Inflammatory macrophage treated with lipopolysaccharide for 1 hour (primary cell): ENCODE measurements around the gene SPARCL1.
A peak's percentile ranks its signal among the peaks of the same experiment; 100 is the strongest.

Experiments used
- DNase-seq, 2 donors: peaks; one replicate each; pipeline ENCODE4 v3.0.0-alpha.2; 2020 to 2022

Gene SPARCL1

DNA sequence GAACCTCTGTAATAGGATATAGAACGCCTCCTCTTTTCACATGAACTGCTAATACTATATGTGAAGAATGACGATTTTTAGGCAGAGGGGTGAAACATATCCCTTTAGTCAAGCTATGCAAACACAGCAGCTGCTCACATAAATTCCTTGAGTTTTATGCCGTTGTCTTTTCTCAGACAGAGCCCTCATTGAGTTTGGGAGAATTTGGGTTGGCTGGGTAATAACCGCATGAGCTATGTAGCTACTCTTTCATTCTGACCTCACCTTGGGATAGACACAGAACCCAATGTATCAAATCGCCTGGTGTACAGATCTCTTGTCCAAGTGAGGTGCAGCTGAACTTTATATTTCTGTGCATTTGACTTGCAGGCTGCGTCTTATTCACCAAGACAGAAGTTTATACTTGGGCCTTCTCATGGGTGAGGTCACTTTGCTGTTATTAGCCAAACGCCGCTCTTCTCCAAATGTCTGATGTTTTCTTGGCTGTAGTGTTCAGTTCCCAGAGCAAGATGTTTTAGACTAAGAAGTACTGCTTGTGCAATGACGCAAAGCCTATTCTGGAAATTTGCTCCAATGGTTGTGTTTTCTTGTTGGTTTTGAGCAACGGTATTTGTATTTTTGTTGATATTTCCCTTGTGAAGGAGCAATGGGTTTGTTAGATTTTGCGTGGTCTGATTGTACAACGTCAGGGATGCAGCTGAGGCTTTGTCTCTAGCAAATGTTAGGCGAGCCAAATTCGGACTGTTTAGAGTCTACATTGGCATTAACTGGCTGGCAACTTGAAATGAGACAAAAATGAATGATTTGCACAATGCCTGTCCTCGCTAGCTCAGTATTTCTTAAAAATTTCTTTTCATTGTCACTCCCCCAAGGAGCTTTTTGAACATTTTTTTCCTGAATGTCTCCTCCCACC lies 11.2 kb upstream of the SPARCL1 start:
- no peak for DNase-seq

DNA sequence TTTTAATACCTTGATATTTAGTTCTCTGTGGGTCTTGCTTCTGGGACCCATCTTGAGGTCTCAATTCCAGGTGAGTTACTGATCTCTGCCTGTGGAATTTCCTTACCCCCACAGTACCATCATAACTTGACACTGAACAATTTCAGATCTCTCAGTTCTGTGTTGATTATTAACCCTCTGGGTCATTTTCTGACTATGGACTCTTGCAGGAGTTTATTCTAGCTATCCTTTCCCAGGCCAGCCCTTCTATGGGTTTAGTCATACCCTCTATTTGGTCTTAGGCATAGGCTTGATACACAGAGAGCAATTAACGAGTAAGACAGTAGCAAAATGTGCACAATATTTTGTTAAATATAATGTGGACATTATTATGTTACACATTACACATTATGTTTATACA lies 3.7 kb upstream of the SPARCL1 start:
- DNase-seq: no peak

DNA sequence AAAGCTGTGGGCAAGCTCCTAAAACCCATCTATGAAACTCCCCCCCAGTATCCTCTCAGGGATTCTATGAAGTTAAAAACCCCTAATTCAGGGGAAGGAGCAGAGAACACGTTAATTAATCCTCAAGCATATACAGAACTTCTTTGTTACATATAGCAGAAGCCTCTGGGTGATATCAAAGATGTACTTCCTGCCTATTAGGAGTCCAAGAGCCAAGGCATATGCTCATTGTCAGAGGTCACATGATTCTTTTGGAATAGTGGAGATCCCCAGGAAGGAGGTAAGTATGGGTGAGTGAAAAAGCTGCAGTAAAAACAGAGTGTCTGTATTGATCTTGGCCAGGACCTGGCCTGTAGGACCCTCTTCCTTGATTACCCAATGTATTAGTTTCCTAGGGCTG lies 2.9 kb upstream of the SPARCL1 start:
- no peak for DNase-seq

DNA sequence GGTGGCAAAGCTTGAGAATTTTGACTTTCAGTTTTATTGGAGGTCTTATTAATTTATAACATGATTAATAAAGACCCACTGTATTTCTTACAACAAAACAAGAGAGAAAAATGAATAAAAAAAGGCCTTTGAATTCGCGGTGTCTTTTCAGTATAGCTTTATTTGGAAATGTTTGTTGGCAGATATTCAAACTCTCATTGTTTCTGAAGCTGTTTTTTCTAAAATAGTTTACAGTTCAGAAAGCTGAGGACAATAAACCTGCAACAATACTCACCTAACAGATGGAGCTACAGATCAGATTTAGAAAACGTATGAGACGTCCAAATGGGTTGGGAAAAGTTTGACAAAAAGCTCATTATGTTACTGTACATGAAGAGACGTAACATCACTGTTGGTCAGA lies 2.4 kb upstream of the SPARCL1 start:
- no peak for DNase-seq

DNA sequence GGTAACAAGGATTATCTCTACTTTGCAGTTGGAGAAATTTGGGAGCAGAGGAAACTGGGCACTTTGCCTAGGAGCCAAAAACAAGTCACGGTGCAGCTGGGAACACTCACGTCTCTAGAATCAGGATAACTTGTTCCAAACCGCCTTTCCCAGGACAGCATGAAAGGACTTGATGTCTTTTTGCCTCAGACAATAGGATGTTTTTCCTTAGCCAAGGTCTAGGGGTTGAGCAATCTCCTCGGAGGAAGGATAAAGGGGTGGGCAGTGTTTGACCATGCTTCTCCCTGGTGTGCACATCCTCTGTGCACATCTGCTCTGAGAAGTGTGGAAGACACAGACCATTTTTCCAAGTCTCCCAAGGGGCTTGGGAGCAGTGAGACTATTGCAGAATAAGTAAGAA lies 1.7 kb upstream of the SPARCL1 start:
- no peak for DNase-seq

DNA sequence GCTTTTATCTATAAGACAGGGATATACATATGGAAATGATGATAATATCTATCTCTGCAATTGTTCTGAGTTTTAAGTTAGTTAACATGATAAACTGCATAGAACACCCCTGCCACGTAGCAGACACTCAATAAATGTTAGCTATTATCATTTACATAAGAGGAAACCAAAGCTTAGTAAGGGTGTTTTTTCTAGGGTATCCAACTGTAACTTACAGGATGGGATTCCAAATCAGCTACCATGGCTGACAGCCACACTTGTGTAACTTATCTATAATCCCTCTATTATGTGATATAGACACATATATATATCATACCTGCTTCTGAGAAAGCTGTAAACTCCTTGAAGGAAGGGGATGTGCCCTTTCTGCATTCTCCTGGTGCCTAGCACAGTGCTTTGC lies 1.1 kb upstream of the SPARCL1 start:
- no peak for DNase-seq

DNA sequence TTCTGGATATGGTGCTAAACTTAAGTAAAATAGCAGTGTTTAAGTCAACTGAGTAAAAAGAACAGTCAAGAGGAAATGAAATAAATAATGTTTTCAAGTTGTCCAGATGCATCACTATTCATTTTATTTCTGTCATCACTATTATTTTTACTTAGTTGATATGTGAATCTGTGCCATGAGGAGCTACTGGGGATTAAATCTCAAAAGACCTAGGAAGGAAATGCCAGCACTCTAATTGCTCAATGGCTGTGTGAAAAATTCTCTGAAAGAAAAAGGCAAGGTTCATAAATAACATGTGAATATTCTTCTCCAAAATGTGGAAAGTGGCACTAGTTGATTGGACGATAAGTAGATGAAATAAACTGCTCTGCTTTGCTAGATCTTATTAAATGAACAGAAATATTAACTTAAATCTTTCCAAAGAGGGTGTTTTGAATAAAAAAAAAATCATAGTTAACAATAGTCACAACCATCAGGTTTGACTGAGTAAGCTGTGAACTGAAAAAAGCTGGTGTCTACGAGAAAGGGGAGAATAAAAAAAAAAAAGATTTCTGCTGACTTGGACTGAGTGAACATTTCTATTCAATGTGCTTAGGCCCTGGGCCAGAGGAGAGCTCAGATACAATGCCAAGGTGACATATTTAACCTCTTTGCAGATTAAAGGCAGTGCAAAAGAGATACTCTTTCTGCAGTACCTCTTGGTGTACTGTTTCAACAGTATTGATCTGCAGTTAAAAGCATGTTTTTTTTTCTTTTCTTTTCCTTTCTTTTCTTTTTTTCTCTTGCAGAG lies 1.6 kb downstream of the SPARCL1 start:
- no peak for DNase-seq

DNA sequence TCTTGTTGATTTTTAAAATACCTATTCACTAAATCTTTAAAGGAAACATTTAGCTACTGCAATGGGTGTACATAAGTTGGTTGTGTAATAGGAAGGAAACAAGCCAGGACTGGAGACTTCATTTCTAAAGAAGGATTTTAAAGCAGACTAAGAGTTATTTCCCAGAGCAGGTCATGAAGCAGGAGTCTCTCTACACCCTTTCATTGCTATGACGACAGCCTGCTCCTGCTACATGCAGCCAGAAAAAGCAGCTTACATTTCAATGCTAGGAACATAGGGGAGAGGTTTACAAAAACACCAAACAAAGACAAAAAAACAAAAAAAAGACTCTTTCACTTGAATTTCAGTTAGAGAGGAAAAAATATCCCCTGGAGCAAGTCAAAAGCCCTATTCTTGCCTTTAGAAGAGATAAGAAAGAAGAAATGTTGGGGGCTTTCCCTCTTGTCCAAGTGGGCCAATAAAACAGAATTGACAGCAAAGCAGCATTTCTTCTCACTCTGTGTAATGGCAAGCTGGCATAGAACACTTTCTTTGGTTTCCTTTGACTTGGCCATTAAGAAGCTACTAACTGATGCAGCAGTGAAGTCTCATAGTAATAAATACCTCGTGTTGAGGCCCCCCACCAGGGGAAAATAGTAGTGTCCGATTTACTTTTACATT lies 3.4 kb downstream of the SPARCL1 start:
- no peak for DNase-seq

DNA sequence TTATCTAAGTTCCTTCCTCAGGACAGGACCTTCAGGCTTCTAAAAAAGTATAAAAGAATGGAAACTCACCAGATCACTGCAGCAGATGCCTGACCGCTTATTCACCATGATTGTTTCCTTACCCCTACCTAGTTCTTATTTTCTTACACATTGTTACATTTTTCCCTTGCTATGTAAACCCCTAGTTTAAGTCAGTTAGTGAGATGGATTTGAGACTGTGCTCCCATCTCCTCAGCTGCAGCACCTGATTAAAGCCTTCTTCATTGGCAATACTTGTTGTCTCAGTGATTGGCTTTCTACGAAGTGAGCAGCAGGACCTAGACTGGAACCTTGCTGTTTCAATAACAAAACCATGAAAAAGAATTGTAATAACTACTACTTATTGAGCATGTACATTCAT lies 4.7 kb downstream of the SPARCL1 start:
- no peak for DNase-seq

DNA sequence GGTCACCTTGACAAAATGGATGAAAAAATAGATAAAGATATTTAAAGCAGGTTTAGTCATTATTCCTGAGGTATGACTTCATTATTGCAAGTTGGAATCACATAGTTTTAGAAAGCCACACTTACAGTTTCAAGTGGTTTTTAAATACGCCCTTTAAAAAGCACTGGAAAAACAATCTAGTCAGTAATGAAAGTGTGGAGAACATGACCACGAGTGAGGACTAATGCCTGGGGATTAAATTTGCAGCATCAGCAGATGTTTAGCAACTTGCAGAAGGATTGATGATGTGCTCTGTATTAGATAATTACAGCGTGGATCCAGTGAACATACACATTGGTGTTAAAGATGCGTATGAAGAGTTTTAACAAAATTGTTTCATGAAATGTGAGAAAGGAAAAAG lies 5.9 kb downstream of the SPARCL1 start:
- no peak for DNase-seq

DNA sequence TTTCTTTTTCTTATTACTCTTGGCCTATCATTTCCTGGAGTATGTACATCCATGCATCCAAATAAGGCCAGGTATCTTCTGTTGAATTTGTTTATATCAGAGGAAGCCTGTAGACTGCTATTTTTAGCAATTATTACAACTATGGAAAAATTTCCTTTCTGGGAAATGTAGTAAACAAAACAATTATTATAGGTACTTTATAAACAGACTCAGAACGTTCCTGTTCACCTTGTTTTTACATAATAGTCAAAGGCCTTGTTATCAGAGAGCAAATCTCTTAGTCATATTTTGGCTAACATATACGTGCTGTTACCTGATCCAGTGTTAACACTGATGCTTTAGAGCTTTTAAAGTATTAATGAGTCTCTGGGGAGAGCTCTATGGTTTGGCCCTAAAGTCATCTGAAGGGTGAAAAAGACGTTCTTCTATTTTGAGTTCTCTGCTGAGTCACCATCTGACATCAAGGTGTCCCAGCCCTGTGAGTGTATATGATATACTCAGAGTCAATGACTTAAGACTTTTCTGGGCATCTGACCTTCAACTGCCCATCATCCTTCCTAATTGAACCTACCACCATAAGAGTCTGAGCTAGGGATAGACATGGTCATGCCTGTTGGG lies 7.3 kb downstream of the SPARCL1 start:
- no peak for DNase-seq

DNA sequence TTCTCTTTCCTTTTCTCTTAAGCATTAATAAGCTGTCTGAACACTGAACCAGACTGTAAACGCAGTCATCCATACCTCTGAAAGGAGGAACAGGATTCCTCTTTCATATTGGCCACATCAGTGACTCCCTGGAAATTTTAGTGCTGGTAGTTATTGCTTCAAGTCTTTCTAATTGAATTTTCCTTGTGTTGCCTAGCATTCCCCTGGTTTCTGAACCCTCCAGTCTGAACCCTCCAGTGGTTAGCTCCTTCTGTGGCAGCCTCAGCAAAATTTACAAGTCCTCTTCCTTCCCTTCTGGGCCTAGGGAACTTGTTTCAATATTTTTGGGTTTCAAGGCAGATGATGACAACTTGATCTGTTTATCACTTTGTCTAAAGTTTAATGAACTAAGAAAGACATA lies 7.9 kb downstream of the SPARCL1 start:
- no peak for DNase-seq

DNA sequence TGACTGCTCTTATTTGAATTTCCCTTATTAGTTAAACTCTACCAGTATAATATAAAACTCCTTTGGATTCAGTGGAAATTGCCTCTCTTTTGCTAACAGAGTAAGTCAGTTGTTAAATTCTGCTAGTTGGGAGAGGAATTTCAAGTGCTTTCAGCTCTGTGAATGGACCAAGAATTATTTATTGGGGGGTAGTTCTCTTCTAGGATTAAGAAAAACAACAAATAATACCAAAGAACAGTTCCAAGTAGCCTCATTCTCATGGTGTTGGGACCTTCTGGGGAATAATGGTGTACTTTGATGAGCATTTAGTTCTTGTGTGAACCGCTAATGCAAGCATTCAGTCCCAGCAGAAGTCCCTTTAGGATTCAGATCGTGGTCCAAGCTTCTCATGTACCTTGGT lies 11.6 kb downstream of the SPARCL1 start:
- DNase-seq: no peak

DNA sequence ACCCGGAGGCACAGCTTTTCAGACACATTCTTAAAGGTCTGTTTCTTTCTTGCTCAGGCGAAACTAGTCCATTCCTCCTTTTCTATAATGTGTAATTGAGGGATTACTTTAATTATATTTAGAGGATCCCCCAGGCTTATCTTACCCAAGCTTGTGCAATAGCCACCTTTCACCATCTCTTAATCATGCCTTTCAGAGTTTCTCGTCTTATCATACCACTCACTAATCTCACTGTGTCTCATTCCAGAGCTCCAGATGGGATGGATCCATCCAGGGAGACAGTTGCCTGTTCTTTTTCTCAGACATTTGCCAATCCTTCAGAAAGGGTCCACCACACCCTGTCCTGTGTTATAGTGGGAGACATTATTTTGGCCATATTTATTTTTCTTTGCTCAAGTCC lies 12.5 kb downstream of the SPARCL1 start:
- no peak for DNase-seq

DNA sequence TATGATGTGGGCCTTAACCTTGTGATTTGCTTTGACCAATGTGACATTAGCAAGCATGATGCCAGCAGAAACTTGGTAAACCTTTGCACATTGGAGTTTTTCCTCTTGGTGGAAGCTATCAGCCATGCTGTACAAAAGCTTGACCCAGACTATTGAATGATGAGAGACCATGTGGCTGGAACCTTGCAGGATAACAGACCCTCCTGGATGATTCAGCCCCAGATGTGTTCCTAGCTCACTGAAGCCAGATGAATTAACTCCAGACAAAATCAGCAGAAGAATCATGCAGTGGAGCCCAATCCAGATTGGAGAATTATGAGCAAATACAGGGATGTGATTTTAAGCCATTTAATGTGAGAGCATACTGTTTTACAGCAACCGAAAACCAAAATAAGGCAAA lies 16.8 kb downstream of the SPARCL1 start:
- no peak for DNase-seq

DNA sequence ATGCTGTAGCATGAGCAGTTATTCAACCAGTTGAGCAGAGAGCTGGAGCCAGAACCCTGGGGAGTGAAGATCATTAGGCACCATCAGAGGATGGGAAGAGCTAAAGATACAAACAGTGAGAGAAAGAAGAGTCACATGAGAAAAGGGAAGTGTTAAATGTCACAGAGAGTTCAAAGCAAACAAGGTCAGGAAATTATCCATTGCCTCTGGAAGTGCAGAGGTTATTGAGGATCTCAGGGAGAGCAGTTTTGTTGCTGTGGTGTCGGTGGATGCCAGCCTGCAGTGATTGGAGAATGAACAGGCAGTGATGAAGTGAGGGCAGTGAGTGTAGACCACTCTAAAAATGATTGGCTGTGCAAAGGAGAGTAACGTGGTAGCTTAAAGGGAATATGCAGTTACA lies 17.7 kb downstream of the SPARCL1 start:
- DNase-seq: no peak

DNA sequence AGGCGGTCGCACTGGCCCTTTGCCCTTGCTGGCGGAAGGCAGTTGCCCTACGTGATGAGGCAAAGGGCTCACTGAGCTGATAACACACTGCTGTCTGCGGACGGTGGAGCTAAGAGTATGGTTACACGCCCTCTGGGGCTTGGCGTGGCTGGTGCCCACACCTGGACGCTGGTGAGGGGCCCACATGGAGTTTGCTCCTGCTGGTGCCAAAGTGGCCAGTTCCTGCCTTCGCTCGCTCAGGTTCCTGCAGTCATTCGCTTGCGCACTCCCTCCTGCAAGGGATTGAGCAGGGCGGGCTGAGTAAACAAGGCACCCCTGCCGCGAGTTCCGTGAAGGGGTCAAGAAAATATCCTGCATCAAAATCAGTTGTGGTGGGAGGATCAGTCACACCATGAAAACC lies 18.4 kb downstream of the SPARCL1 start:
- no peak for DNase-seq

DNA sequence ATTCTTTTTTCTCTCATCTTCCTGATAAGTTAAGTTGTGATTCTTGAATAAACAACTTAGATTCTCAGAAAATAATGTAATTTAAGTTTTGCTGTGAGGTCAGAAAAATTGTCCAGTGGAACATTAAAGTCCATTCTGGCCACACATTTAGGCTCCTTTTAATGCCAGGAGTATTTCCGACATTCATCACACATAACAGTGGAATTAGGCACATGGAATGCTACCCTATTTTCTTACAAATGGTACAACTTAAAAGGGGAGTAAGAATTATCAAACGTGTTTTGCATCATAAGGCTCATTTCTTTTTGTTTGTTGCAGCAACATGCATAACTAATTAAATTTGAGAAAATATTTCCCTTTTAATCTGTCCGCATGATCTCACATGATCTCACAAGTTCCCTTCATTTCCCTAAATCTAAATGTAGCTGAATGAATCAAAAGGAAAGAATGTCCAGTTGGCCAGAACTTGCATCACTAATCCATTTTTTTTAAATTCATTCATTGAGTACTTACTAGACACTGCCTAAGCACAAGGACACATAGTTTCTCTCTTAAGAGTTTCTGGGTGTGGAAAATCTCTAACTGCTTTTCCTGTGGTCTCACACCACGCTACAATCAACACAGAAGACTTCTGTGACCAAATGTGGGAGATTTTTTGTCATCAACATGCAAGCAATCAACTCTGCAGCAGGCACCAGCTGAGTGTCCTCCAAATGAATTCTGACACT lies 22.0 kb downstream of the SPARCL1 start:
- DNase-seq: no peak

DNA sequence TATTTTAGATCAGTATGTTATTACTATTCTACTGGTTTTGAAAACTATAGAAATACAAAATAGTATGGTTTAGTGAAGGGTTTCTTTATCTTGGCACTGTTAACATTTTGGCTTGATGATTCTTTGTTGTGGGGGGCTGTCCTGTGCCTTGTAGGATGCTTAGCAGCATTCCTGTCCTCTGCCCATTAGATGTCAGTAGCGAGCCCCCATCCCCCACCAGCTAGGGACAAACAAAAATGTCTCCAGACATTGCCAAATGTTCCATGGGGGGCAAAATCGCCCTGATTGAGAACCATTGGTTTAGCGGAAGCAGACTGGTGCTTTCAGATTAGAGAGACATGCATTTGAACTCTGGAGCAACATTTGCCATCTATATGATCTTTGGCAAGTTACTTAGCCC lies 23.3 kb downstream of the SPARCL1 start:
- no peak for DNase-seq

DNA sequence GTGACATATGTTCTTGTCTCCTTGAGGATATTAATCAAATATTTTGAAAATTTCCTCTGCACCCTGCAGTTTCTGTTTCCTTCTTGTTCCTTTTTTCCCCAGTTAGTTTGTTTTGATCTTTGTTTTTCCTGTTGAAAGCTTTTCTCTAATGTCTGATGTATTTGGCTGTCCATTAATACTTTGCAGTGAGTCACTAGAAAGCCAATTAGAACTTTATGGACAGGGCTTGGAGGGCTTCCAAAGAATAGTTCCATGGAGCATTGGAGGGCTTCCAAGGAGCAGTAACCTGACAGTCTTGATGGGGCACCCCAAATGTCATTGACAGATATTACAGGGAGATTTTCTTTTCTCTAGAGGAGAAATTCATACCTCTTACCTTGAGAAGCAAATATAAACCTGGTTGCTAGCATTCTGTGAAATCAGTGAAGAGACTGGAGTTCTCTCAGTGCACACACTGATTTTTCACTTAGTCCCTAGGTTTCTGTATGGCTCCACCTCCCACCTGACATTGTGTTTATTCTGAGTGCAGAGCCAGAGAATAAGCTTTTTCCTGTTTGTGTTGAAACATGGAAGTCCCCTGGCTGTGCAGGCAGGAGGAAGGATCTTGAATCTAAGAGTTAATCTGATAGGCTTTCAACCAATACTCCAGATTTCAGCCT lies 26.5 kb downstream of the SPARCL1 start:
- DNase-seq: peak in 1 of 2 donors; percentile 1

DNA sequence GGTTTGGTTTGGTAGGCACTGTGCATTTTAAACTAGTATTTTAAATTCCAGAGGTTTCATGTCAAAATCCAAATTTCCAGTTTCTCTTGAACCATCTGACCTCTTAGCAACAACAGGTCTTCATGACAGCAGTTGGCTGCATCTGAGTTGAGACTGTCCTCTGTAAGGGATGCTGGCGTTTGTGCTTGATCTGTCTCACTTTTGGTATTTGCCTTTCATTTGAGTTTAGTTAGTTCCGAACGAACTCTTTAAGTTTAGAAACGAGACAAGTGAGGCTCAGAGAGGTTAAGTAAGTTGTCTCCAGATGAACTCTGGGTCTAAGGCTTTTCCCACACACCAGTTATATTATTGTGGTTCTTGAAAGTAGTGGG lies 29.1 kb downstream of the SPARCL1 start:
- no peak for DNase-seq
